Heart left ventricle (tissue), 16 donors: ENCODE results near the gene ST6GAL2. TPM values are rescaled to one million over a fixed set of nuclear protein-coding genes. Genes with fewer than 3 reads are reported as not detected.

Experiments
- ATAC-seq, 4 donors: fragments of 200-7000 bp; cut with Tn5 transposase; one replicate each; pipeline ENCODE4 v1.9.1; 2020 to 2022; ENCODE audit warnings: moderate library complexity in 4 of 4, mild to moderate bottlenecking in 3 of 4, moderate number of reproducible peaks in 1 of 4
- DNase-seq, 5 donors: peaks; one replicate each; pipeline ENCODE4 v3.0.0-alpha.2; 2020
- H3K27ac ChIP-seq, 12 donors: fragments of 200-600 bp; sonication (generic) in 4 of 12; one replicate each; pipeline versions ENCODE4 v1.5.0 to v1.8.0; 2016 to 2022; ENCODE audit warnings: mild to moderate bottlenecking in 2 of 12
- H3K27me3 ChIP-seq, 9 donors: fragments of 200-600 bp; sonication (generic) in 2 of 9; one replicate each; pipeline versions ENCODE4 v1.5.1 to v1.8.0; 2016 to 2022; ENCODE audit warnings: mild to moderate bottlenecking in 3 of 9
- H3K36me3 ChIP-seq, 9 donors: fragments of 200-600 bp; sonication (generic) in 2 of 9; one replicate each; pipeline versions ENCODE4 v1.5.0 to v1.8.0; 2018 to 2022; ENCODE audit warnings: mild to moderate bottlenecking in 2 of 9
- H3K4me1 ChIP-seq, 12 donors: fragments of 200-600 bp; sonication (generic) in 4 of 12; one replicate each; pipeline versions ENCODE4 v1.5.0 to v1.8.0; 2016 to 2022; ENCODE audit warnings: mild to moderate bottlenecking in 3 of 12
- H3K4me3 ChIP-seq, 12 donors: fragments of 200-600 bp; sonication (generic) in 4 of 12; one replicate each; pipeline versions ENCODE4 v1.5.0 to v1.8.0; 2017 to 2022; ENCODE audit warnings: mild to moderate bottlenecking in 9 of 12, moderate library complexity in 4 of 12
- H3K9me3 ChIP-seq, 12 donors: fragments of 200-600 bp; sonication (generic) in 4 of 12; one replicate each; pipeline versions ENCODE4 v1.5.0 to v1.8.0; 2016 to 2022; ENCODE audit warnings: mild to moderate bottlenecking in 1 of 12
- CTCF ChIP-seq, 12 donors: fragments of 200-600 bp; sonication (generic) in 4 of 12; IDR thresholded peaks; one replicate each; pipeline versions ENCODE4 v1.5.0 to v1.8.0; 2018 to 2022; ENCODE audit warnings: antibody characterized with exemption in 12 of 12, mild to moderate bottlenecking in 5 of 12
- POLR2A ChIP-seq, 2 donors: fragments of 450-650 bp; IDR thresholded peaks; one replicate each; pipeline ENCODE4 v1.6.1; 2017; ENCODE audit warnings: antibody characterized with exemption in 2 of 2, mild to moderate bottlenecking in 2 of 2, moderate library complexity in 2 of 2
- WGBS, 4 donors: extraction: QIAGEN DNeasy Blood & Tissue Kit in 2 of 4; methylation state at CpG; one replicate each; pipeline versions ENCODE4 v1.1.5 to v1.1.7; 2013 to 2018; 5-methylcytosine and 5-hydroxymethylcytosine counted together
- intact Hi-C, 10 donors: fragments of 100-400 bp; cut with DNase I; formaldehyde crosslinking; loops; one replicate each; pipeline versions ENCODE4 v1.11.1 to v1.14.2; 2022
- polyA plus RNA-seq, 2 donors: library from polyadenylated mRNA; stranded (reverse); fragments of 200-250 nt; gene quantifications; one replicate each; pipeline ENCODE4 v1.2.3, GENCODE V29; 2013
- total RNA-seq, 9 donors: library from RNA; depleted of rRNA in 2 of 9; stranded (reverse); fragments of >200 nt in 2 of 9; fragmentation: NEBNext Ultra II Directional in 3 of 9; extraction: Animal tissue kit (Norgen Biotek cat#: 25700) in 3 of 9; gene quantifications; one replicate each; pipeline versions ENCODE4 v1.1.0 to v1.2.4, GENCODE V29; 2016 to 2023
- donor health status: ischemic (EF 13 %, LVEDD 7.1; RV severe dilation, severe dysfunction).
- donor health status: healthy with polysubstance abuse.
- donor health status: DM: no; HTN: yes; CAD: no.
- donor health status: DM: no; HTN: no; CAD: no.
- donor health status: ischemic (EF 25% LVEDD 6.9; RV normal size, moderate dysfunction).
- donor health status: ischemic (EF 25% LVEDD 5.7; RV mildly dilated, moderate dysfunction).
- donor health status: healthy.
- donor health status: DM: yes; HTN: yes; CAD: no.
- donor health status: ischemic (EF 35%, LVEDD 5.7; RV mildly dilated, moderate dysfunction).
- donor health status: nonischemic (EF 11% LVEDD 7.7; RV severe dilation, severe dysfunction).
- donor health status: DM: yes; HTN: yes; CAD: no.
- donor health status: PGD.
- donor health status: ischemic (EF 29% LVEDD 5.4; RV normal size, mild dysfunction).
- donor health status: nonischemic (EF 23%, LVEDD 6.1; RV moderate dilation, normal function).

Gene ST6GAL2
- total and polyA plus RNA-seq, 11 donors = 0.08 to 1.1 (median 0.57) TPM; not detected in 1

DNA sequence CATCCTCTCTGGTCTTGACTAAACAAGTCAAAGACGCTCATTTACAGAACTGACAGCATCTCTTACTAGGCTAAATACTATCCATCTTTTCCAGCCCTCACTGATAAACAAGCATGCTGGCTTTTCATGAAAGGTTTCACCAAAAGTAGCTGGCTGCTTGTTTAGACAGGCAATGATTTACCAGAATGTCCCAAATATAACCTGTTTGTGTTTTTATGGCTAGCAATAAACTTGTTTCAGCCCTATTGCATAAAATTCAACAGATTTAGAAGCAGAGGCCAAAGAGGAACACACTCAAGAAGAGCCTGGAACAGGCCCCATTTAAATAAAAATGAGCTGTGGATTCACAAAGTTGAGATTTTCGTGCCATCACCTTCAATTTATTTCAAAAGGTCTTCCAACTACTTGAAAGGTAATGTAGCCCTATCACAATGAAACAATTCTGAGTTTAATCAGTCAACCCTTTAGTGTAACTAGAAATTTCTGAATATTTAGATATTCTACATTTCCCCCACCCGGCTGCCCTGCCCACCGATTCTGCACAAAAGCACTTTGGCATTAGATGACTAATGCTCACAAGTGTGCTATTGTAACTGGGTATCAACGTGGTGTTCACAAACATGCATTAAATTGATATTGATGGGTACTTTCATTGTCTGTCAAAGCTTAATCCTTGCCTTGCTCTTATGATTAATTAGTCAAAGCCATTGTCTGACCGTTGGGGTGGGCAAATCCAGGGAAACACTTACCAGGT lies 54.0 kb downstream of the ST6GAL2 start:
- H3K36me3 ChIP-seq = no peaks in the 10 kb centered on the region
- ATAC-seq (no peak), DNase-seq (no peak)
- H3K27me3 ChIP-seq = no peaks in the 10 kb centered on the region
- WGBS, 4 donors = 52 to 83% (median 71%) methylated on average over 6 of the region's 6 CpGs
- H3K9me3 ChIP-seq = no peaks in the 10 kb centered on the region
- intact Hi-C loops = no loop called here
- H3K27ac ChIP-seq = no peak overlapping the region
- no peaks in the 10 kb centered on the region for H3K4me1 ChIP-seq
- no peak overlapping the region for H3K4me3 ChIP-seq
- no peak for TF ChIP-seq CTCF (IDR thresholded peaks at IDR 0.05)
- no peak for TF ChIP-seq POLR2A (IDR thresholded peaks at IDR 0.05)

- TF ChIP-seq POLR2A (IDR thresholded peaks at IDR 0.05) (no peak), CTCF (IDR thresholded peaks at IDR 0.05) (no peak)
- intact Hi-C loops = no loop called here
Measured at GRCh38 chr2:106831241-106831640, 54.7 kb downstream of the ST6GAL2 start.

DNA sequence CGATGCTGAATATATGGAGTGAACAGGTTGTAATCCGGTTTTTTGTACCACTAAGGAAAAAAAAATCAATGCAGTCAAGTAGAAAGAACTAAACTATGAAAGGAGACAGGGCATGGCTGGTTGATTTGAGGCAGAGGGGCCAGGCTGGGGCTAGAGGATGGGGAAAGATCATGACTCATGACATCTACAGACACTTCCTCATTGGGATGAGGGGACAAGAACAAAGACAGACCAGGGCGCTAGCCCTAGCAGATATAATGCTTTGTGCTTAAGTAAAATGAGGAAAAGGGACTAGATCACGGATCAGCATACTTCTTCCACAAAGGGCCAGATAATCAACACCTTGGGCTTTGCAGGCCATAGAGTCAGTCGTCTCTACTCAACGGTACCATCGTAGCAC lies 55.8 kb downstream of the ST6GAL2 start:
- TF ChIP-seq POLR2A (IDR thresholded peaks at IDR 0.05) = no peak
- 92 to 95% (median 94%) methylated on average over 7 of the region's 7 CpGs for WGBS, 4 donors
- ATAC-seq (no peak), DNase-seq (no peak)
- intact Hi-C loops = no loop called here
- Histone ChIP-seq H3K4me3 (no peak overlapping the region), H3K4me1 (no peaks in the 10 kb centered on the region), H3K36me3 (no peaks in the 10 kb centered on the region), H3K27ac (no peak overlapping the region), H3K27me3 (no peaks in the 10 kb centered on the region), H3K9me3 (peaks cover 0 to 4% (median 0%) of the 10 kb centered on the region in 12 donors)

More at GRCh38 chr2:106831241-106831640, 54.7 kb downstream of the ST6GAL2 start:
- H3K36me3 ChIP-seq = no peaks in the 10 kb centered on the region
- ATAC-seq (no peak), DNase-seq (no peak)
- H3K4me1 ChIP-seq = no peaks in the 10 kb centered on the region
- no peaks in the 10 kb centered on the region for H3K9me3 ChIP-seq
- H3K27ac ChIP-seq = no peak overlapping the region
- 71 to 82% (median 76%) methylated on average over 3 of the region's 3 CpGs for WGBS, 4 donors
- no peak overlapping the region for H3K4me3 ChIP-seq
- no peaks in the 10 kb centered on the region for H3K27me3 ChIP-seq

DNA sequence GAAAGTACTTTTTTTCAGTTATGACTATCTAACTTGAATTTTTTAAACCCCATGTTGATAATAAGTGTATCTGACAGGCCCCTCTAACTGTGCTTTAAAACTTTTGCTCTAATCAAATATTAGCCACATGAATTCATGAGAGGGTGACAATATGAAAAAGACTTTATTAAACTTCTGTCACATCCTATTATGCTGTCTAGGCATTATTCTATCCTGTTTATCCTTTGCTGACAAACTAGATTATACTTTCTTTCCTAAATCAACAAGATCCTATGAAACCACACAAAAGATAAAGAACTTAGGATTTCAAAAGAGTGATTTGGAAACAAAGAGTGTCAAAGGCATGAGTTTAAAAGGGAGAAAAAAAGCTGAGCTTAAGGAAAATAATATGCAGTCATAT lies 57.8 kb downstream of the ST6GAL2 start:
- Histone ChIP-seq H3K27ac (no peak overlapping the region), H3K27me3 (no peaks in the 10 kb centered on the region), H3K36me3 (no peaks in the 10 kb centered on the region), H3K4me3 (no peak overlapping the region), H3K9me3 (peaks cover 0 to 8% (median 0%) of the 10 kb centered on the region in 12 donors), H3K4me1 (no peaks in the 10 kb centered on the region)
- intact Hi-C loops = no loop called here
- DNase-seq = no peak
- no peak for ATAC-seq
- TF ChIP-seq CTCF (IDR thresholded peaks at IDR 0.05) = no peak
- no peak for TF ChIP-seq POLR2A (IDR thresholded peaks at IDR 0.05)

DNA sequence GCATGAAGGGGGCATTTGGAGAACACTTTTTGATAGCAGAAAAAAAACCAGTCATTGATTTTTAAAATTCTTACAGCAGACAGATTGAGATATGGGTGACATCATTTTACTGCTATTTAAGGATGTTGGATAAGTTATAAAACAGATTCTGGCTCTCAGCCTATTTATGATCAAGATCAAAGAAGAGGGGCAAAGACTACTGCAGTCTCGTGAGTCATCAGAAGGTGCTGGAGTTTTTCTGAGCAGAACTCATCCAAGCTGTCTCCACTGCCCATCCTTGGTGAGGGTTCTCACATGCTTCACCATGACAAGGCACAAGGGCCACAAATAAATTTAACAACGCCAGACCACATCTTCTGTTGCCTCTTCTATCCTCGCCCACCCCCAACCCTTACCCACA lies 58.8 kb downstream of the ST6GAL2 start:
- Histone ChIP-seq H3K36me3 (no peaks in the 10 kb centered on the region), H3K9me3 (peaks cover 0 to 8% (median 0%) of the 10 kb centered on the region in 12 donors), H3K27me3 (no peaks in the 10 kb centered on the region), H3K27ac (no peak overlapping the region), H3K4me1 (no peaks in the 10 kb centered on the region), H3K4me3 (no peak overlapping the region)
- 68 to 77% (median 74%) methylated on average over 3 of the region's 3 CpGs for WGBS, 4 donors
- TF ChIP-seq CTCF (IDR thresholded peaks at IDR 0.05) (no peak), POLR2A (IDR thresholded peaks at IDR 0.05) (no peak)
- ATAC-seq = no peak
- intact Hi-C loops = no loop called here
- no peak for DNase-seq
